ENCODE measurements around the gene USE1.

GRCh38 chr19:17263712-17264640 lies 48.8 kb downstream of the USE1 start:
- TF ChIP-seq CTCF (IDR thresholded peaks at IDR 0.05), result no peak
- TF ChIP-seq POLR2A (IDR thresholded peaks at IDR 0.05), result no peak

Data from body of pancreas (tissue), 4 donors.